GM12872 (cell line): ENCODE measurements around the gene OVOL2.

Source experiments
- TF ChIP-seq, protein P1 (sequence below): IDR thresholded peaks from 3 replicates; pipeline ENCODE4 v1.5.1; 2011; ENCODE audit warnings: low read depth, mild to moderate bottlenecking, low read length, moderate library complexity; ENCODE audit not compliant: insufficient read depth

The OVOL2 gene

DNA sequence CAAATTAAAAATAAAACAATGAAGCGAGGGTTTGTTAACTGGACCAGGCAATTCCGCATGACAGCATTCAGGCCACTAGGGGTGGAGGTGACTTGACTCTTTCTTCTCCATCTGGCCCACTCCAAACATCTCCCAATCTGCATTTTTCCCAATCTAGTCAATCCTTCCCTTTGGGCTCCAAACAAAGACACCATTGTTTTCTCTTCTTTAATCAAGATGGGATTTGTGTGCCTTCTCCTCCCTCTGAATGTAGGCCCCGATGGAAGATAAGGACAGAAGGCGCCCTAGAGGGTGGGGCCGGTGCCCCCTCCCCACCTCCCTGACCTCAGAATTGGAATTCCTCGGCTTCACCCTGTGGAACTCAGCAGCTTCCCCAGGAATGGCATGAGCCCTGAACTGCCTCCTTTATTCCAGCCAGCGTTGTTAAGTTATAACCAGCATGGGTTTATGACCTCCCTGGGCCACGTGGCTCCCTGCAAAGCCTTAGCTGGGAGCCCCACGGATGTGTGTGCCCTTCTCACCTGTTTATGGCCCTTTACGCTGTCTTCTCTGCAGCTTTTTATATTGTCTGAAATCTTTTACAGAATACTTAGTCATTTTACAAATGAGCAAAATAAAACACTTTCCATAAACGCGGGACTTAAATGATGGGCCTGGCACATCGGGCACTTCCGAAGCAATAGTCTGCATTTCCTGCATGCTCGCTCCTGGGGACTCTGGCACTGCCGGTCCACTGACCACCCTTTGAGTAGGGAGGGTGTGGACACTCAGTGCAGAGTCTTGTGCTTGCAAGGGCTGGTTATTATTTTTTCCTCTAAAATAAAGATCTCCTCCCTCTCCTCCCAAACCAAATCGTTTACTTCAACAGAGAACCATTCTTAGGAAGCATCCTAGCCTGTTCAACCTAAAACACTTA is 24.5 kb downstream of the OVOL2 start:
- TF ChIP-seq, protein P1, sequence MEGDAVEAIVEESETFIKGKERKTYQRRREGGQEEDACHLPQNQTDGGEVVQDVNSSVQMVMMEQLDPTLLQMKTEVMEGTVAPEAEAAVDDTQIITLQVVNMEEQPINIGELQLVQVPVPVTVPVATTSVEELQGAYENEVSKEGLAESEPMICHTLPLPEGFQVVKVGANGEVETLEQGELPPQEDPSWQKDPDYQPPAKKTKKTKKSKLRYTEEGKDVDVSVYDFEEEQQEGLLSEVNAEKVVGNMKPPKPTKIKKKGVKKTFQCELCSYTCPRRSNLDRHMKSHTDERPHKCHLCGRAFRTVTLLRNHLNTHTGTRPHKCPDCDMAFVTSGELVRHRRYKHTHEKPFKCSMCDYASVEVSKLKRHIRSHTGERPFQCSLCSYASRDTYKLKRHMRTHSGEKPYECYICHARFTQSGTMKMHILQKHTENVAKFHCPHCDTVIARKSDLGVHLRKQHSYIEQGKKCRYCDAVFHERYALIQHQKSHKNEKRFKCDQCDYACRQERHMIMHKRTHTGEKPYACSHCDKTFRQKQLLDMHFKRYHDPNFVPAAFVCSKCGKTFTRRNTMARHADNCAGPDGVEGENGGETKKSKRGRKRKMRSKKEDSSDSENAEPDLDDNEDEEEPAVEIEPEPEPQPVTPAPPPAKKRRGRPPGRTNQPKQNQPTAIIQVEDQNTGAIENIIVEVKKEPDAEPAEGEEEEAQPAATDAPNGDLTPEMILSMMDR = no peak

DNA sequence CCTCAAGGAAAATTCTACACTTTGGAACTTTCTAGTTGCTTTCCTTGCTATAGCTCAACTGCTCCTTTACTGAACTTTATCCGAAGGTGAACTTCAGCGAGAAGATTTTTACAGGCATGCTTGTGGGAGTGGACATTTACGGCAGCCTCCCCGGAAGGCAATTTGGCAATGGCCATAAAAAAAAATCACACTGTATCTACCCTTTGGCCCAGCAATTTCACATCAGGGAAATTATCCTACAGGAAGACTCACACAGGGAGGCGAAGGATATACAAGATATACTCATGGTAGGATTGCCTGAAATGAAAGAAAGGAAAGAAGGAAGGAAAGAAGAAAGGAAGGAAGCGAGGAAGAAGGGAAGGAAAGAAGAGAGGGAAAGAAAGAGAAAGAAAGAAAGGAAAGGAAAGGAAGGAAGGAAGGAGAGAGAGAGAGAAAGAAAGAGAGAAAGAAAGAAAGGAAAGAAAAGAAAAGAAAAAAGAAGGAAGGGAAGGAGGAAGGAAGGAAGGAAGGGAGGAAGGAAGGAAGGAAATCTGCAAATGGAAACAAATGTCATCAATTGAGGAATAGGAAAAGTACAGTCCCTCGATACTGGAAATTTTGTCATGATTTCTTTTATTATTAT is 25.7 kb downstream of the OVOL2 start:
- TF ChIP-seq, protein P1 = no peak

DNA sequence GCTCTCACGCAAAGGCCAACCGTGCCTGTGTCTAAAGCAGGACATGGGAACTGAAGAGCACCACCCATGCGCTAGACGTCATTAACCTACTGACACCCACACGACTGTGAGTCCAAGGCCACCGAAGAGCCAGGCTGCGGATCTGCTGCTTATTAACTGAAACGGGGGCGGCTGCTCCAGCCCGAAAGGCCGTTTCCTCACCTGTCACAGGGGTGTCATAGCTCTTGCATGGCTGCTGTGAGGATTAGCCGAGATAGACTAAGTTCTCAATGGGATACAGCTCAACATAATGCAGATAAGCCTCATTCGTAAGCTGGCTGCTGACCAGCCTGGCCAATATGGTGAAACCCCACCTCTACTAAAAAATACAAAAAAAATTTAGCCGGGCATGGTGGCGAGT is 26.7 kb downstream of the OVOL2 start:
- TF ChIP-seq, protein P1 = no peak

DNA sequence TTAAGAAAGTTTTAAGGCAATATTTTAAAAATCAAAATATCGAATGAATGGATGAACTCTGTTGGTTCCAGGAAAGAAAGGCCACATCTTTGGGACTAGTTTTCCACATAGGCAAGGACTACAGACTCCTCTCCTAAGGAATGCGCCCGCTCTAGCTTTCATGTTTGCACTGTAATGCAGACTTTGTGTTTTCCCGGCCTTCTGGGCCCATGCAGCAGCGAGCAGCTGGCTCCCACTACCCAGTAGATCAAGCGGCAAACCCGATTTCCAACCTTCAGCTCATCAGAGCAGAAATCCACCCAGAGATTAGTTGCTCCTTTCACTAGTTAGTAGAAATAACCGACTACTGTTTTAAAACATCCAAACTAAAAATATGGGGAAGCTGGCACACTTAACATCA is 27.7 kb downstream of the OVOL2 start:
- TF ChIP-seq, protein P1 = no peak

DNA sequence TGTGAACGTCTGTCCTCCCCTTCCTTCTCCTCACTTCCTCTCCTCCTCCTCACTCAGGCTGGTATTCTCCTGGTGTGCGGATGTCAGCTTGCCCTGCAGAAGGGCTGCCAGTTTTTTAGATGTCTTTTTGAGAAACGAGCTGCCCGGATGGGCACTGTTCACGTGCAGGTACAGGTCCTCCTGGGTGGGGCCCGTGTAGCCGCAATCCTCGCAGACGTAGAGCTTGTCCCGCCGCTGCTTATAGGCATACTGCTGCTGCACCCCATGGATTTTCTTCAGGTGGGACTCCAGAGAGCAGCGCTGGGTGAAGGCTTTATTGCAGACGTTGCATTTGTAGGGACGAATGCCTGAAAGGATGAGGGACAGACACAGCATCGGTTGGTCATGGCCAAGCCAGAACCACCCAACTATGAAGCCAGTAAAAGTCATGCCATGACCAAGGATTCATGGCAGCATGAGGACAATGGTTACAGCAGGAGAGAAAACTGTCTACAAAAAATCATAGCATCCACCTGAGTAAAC is 33.0 kb downstream of the OVOL2 start:
- TF ChIP-seq, protein P1 = no peak

DNA sequence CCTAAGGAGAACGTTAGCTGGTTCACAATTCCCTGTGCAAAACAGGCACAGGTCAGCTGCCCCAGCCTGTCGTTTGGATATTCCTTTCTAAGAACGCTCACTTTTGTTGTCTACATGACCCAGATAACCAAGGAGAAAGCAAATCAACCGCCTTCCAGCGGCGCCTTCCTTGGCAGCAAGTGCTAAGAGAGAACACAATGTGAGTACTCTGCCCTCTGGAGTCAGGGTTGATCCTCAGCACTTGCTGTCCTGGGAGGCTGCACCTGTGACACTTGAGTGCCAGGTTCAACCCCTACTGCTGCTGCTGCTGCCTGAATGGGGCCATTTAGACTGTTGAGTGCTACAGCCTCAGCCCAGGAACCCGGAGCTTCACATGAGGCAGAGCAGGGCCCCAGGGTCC is 36.8 kb downstream of the OVOL2 start:
- TF ChIP-seq, protein P1 = no peak

DNA sequence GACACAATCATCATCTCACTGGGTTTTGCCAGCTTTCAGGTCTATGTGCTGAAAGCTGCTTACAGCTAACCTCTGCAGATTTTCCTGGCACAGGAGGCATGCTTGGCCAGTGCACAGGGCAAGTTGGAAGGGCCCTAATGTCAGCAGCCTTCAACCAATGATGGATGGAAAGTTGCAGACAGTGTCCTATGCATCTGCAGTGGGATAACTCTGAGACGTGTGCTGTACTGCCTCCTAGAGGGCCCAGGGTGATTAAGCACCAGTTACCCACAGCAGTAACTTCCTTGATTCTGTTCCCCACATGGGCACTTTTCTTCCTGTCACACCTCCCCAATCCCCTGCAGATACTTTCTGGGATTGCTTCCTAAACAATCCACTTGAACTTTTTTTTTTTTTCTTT is 38.6 kb downstream of the OVOL2 start:
- TF ChIP-seq, protein P1 = peak; percentile 82
